ENCODE data around the gene STK39.
A peak's percentile ranks its signal among the peaks of the same experiment; 100 is the strongest.

Gene STK39

DNA sequence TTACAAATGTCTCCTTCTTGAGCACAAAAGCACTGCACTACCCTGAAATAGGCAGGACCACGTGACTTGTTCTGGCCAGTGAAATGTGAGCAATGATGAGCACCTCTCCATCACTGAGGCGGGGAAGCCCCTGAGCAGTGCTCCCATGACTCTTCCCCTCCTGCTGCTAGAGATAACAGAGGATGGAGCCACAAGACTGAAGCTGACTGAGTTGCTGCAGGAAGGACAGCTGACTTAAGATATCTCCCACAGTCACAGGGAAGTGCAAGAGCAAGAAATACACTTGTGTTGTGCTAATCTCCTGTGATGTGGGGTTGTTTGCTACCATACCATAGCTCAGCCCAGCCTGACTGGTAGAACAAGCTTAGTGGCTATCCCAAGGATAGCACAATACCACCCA lies 38.7 kb downstream of the STK39 start:
- no peak for DNase-seq (ENCODE audit: low spot score)

DNA sequence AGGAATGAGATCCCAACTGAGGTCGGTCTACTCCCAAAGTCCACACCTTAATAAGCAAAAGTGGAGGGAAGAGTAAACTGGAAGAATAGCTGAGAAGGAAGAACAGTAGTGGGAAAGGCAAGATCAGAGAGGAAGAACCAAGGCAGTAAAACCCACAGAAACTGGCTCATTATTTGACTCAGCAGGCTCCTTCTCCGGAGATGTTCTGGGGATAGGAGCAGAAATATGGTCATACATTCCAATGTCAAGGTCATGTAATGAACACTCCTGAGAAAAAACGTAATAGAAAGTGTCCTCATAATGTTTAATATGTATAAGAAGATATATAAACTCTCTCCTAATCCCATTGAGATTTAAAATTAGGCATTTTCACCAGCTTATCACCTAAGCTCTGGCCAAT lies 39.5 kb downstream of the STK39 start:
- DNase-seq (ENCODE audit: low spot score): no peak

DNA sequence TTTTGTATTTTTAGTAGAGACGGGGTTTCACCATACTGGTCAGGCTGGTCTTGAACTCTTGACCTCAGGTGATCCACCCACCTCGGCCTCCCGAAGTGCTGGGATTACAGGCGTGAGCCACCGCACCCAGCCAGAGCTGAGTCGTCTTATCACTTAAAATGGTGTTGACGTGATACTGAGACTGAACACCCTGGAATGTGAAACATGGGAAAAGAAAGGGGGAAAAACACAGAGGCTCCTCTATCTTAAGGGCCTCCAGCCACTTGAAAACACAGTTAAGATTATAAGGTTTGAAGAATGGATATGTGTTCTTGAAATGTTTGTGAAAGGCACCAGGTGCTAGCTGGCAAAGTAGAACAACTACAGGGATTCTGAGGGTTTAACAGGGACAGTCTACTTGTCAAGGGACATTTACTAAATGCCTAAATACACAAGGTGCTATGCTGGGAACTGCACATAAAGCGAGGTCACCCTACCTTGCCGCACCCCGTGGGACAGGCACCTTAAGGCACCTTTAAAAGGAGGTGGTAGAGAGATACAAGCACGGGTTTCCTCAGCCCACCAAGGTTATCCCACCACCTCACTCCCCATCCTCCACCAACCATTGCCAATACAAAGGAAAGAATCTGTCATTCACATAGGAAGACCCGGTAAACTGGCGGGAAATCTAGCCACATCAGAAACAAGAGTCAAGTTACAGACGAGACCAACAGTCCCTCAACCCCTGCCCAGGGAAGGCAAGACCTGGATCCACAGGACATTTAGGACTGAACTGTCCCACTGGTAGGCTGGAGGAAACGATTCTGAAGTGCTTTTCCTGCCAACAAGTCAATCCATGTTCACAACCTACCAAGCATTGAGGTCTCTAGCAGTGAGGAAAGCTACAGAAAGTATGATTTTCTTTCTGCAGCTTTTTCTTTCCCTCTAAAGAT lies 43.4 kb downstream of the STK39 start:
- DNase-seq (ENCODE audit: low spot score): no peak

DNA sequence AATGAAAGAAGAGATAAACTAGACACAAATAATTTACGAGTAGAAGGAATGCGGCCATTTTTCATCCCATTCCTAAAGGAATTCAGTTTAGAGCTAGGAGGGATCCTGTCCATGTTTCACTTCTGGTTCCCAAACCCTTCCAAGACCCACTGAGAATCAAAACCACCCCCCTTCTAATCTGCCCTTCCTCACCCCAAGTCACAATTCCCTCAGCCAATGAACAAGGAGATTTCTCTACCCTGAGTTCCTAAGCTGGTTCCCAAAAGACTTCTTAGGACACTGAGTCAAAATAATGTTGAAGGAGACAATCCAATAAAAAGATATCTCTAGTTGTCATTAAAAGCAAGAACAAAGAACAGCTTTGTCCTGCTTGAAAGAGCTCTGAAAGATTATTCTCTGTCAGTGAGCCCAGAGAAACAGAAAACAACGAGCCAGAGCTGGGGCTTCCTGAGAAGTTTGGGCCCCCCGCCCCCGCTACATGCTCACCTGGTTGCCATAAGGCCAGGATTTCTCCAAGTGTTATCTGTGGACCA lies 45.7 kb downstream of the STK39 start:
- DNase-seq (ENCODE audit: low spot score): no peak

DNA sequence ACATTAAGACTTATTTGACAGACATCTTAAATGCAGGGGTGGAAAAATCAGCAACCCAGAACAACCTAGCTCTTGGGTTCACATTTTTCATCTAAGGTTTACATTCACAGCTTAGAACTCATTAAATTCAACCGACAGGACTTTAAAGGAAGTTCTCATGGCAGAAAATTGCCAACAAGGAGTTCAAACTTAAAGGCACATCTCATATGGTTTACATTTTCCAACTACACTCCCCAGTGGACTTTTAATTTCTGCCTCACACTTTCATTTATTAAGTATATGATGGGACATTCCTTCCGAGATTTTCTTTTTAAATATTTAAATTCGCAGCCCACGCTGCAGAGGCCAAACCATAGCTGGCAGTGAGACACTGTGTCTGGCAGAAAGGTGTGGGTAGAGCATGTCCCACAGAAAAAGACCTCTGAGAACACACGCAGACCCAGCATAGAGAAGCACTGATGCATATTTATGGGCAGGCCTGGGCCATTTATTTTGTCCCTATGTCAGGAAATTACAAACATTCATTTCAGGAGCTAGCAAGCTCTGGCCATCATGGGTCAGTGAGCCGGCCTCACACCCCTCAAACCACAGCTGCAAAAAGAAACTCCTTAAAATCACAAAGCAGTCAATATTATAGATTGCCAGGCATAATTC lies 46.3 kb downstream of the STK39 start:
- no peak for DNase-seq (ENCODE audit: low spot score)

DNA sequence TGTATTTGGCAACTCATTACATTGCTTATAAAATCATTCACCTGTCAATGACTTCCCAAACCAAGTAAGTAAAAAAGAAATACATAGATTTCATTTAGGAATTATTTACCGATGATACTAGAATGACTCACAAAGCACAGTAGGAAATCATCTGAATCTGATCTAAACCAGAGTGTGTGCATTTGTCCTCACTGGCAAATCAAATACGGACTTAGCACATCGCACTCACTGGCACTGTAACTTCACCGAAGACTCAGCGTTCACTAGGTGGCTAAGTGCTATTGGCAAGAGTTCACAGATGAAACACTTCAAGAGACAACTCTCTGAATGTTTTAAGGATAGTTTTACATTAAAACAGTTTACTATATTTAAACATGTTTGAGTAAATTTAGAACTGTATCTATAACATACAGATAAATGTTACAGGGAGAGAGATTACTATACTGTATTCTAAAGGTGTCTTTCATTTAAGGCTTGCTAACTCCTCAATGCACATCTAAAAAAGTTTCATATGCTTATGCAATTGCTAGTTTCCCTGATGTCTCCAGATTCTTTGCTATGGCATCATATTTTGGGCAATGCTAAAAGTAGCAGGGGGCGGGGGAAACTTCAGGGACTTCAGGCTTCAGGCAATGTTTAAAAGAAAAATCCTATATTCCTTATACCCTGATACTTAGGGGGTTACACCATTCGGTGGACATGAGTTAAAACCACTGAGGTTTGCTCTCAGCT lies 48.8 kb downstream of the STK39 start:
- DNase-seq (ENCODE audit: low spot score): no peak

DNA sequence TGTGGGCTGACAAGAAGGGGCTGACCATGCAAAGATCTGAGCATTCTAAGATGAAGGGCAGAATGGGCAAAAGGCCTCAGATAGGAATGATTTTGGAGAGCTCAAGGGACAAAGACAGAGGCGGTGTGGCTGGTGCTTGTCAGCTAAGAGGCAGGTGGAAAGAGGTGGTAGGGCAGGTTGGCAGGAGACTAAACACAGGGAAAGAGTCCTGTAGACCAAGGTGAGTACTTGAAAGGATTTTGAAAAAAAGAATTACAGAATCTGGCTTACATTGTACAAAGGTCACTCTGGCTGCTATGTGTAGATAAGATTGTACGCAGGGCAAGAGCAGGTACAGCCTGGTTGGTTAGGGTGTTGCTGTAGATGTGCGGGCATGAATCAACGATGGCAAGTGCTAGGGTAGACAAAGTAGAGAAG lies 50.6 kb downstream of the STK39 start:
- no peak for DNase-seq (ENCODE audit: low spot score)

DNA sequence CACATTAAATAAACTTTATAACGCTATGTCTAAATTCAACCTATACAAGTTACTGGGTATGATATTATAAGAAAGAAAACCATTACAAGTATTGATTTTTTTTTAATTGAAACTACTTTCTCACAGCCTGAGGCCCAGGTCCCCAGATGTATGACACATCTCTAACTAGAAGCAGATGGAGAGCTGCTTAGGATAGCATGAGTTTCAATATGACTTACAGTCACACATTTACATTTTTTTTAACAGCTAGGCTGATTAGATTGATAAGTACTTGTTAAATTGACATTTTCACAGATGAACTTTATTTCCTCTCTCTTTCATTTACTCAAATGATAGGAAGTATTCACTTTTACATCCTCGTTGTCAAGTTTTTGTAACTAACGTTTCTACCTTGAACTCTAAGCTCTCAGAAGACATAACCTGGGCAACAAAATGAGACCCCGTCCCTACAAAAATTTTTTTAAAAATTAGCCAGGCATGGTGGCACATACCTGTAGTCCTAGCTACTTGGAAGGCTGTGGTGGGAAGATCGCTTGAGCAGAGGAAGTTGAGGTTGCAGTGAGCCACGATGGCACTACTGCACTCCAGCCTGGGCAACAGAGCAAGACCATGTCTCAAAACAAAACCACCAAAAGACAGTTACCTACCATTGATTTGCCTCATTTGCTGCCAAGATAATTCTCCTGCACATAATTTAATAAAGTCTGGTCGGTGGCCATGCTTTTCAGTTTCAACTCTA lies 52.4 kb downstream of the STK39 start:
- DNase-seq (ENCODE audit: low spot score): peak; percentile 59

DNA sequence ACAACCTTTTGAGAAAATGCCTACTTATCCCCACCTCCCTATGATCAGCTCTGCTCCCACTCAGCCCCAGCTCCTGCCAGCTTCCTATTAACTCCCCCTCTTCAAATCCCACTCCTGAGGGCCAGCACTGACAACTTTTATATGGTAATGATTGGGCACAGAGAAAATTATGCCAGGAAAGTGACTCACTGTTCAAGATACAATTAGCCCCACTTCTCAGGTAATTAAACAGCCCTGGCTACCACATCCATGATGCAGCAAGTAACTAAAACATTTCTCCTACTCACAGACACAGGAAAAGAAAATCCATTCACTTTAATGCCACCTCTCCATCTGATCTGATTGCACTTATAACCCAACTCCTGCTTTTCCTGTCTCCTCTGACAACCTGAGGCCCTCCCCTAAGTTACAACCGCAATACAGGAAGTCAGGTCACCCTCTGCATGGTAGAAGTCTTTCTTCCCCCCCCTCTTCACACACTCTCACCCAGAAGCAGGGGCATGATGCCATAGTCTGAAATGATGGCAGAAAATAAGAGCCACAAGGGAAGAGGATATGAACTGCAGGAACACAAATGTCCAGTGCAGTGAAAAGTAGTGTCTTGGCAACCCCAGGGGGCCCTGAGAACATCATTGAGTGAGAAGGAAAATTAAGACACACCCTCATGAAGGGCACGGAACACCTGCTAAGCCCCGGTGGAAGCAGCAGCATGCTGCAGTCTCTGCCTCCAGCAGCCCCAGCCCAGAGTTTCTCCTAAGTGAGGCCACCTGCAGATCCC lies 54.4 kb downstream of the STK39 start:
- peak; percentile 59 for DNase-seq (ENCODE audit: low spot score)

DNA sequence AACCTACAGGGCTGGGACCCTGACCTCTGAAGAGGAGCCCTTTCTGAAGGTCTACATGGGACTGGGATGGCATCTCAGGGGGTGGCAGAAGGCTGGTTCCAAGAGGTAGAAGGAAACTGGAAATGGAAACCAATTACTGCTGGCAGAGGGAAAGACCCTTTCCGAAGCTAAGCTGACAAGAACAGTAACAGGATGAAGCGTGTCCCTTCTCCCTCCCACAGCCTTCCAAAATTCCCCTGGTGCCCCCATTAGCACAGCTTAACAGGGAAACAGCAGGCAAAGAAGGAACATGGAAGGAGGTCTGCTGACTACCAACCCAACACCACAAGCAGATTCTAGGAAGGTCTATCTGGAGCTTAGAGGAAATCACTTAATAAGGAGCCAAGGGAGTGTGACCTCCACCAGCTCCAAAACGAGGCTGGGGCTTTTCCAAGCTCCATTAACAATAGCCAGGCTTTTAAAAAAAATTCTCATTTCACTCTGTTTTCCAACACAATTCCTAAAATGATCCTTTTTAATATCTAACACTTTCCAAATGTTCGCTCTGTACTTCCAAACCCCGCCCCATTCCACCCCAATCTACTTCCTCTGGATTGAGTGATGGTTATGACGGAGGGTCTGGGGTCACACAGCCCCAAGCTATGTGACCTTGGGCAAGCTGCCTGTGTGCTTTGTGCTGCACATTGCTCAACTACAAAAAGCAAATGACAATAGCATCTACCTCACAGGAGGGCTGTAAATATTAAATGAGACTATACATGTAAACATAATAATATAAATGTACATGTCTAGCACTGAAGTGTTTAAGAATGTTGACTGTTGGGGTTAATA lies 55.2 kb downstream of the STK39 start:
- no peak for DNase-seq (ENCODE audit: low spot score)

DNA sequence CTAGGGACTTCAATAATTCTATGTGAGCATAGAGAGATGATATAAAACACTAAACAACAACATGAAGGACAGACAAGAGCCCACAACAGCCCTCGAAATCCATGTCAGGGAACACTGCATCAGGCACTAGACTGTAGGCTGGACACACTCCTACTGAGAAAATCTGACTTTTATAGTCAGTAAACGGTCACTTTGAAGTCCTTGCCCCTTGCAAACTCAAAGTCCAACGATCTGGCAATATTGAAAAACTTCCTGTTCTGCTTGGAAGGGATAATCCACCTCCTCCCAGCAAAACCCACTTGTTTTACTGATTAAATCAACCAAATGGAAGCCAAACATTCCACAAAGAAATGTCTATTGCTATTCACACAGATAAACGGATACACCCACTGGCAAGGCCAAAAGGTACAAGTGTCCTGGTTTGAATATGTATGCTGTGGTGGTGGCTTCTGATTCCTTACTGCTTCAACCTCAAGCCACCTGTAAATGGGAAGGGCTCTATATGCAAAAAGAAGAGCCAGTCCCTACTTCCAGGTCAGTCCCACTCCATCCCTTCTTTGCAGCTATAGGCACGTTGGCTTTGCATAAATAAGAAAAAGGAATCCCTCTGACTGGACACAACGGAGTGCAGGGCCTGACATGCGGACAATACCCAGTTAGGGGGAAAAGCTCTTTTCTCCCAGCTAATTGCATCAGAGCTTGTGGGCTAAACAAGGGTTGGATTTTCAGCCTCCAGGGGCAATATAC lies 56.6 kb downstream of the STK39 start:
- DNase-seq (ENCODE audit: low spot score): no peak

DNA sequence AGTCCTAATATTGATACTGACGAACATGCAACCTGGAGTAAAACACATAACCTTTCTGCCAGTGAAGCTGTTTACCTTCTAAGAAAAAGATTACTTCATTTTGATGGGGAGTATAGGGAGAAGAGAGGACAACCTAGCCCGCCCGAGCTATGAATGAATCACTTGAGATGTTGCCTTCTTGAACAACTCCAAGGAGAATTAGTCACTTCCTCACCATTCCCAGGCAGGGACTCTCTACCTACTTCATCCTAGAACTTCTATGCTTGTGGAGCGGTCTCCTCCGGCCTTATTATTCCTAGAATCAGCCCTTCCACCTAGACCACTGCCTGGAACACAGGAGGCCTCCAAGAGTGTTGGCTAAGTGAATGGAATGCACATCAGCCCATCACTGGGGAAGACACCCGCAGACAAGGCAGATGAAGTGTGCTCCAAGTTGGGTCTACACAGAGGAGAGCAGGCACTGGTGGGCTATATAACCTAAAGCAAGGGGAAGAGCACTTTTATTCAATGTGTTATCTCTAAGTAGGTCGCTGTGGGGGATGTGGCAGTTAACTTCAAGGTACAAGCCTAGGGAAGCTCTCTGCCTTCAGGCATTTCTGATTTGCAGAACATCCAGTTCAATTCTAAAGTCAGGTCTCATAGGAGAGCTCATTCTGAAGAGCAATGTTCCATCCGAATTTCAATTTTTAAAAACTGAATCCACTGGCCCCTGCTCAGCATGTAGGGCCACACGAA lies 57.4 kb downstream of the STK39 start:
- DNase-seq (ENCODE audit: low spot score): no peak

DNA sequence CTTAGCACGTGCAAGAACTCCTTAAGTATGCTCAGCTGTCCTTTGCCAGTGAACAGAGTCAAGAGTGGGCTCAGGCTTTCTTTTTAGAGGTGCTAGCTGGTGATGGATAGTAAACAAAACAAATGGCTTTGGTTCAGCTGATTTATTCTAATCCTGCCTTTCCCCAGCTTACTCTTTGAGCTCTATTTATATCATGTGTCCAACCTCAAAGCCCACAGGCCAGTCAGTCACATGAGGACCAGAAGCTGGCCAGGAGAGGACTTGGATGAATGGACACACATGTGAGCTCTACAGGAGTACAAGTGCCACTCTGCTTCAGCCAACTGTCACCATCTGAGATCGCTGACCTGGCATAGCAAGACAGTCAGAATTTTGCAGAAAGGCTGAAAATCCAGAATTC lies 59.4 kb downstream of the STK39 start:
- DNase-seq (ENCODE audit: low spot score): no peak

DNA sequence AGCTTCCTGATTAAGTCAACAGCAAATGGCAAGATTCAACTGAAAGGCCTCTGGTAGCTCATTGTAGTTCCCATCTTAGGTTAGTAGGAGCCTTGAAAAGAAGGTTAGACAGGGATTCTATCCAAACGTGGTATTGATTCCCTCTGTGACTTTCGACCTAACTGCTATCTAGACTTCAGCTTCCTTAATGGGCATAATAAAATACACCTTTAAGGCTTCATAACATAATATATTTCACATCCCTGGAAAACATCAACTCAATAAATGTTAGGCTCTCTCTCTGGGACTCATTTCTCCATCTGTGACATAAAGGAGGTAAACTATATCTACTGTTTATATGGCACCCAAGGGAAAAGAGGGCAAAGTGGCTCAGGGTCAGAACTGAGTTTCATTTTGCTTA lies 60.9 kb downstream of the STK39 start:
- DNase-seq (ENCODE audit: low spot score): no peak

DNA sequence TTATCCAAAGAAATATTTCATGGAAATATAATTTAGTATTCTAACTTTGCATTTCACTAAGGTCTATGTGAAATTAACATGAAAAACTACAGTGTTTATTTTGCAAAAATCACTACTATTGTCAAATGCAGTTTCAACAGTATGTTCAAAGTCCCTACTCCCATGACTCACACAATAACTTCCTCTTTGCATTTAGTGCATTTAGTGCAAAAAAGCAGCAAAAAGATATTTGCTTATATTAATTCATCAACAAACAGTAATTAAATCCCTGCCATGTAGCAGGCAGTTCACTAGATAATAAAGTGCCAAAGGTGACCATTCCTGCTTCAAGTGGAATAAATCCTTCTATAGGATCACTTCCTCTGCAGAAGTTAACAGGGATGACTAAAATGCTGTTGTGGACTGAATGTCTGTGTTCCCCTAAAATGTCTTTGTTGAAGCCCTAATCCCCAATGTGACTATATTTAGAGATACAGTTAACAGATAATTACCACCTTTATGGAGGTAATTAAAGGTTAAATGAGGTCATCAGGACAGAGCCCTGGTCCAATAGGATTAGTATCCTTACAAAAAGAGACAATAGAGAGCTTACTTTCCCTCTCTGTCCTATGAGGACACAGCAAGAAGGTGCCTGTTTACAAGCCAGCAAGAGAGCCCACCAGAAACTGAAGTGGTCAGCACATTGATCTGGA lies 61.7 kb downstream of the STK39 start:
- no peak for DNase-seq (ENCODE audit: low spot score)

DNA sequence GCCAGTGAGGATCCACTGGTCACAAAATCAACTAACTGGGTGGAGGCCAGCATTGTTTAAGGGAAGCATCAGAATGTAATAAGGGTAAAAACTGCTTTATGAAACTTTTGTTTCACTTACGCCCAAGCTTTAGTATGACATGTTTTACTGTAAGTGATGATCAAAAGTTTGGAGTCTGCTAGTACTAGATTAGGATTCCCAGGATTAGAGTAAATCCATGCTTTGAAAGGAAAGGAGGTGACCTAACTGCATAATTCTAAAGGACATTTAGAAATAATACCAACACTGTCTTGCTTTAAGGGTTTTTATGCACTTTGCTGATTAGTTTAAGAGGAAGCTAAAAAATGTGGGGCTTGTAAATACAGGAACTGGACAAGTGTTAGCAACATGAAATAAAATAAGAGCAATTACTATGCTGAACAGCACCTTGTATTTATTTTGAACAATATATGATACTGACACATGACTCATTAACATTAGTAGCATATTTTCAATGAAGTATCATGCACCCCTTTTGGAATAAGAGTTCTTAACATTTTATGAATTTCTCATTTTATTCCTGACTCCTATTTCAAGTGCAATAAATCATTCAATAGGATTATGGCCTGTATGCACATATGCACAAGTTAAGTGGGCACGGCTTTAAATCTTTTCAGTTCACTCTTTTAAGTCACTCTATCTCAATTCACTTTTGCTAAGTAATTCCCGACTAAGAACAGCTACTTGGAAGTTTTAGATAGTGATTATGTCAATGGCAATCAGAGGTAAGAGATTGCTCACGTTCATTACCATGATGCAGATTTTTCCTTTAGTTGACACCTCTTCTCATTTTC lies 62.5 kb downstream of the STK39 start:
- no peak for DNase-seq (ENCODE audit: low spot score)

DNA sequence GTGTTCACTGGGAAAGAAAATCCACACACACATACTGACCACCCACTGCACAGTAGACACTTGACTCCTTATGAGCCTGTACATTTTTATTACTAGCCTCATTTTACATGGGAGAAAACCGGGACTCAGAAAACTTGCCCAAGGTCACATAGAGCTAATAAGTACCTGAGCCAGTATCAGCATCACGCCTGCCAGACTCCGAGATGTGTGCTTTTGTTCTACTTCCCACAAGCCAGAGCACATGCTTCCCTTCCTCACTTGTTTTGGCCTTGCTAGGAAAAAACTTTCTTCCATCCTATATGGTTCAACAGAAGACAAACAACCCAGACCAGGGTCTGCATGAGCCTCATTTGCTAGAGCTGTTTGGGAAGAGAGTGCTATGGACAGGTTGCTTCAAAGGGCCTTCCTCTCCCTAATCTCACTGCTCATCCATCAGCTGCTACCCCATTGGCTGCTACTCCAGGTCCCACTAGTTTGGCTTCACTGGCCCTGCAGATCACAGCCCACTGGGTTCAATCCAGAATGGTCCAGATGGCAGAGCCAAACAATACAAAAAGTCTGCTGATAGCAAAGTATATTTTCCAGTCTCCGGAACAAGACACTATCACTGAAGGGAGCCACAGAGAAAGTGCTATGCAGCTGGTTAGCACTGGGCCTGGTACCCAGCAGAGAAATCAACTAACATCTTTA lies 63.9 kb downstream of the STK39 start:
- DNase-seq (ENCODE audit: low spot score): no peak

All from CD4-positive, alpha-beta T cell treated with Interleukin-2 at 100 ng/mL for 4 hours (primary cell).